ENCODE results near the gene LAMA5. TPM values are rescaled to one million over a fixed set of nuclear protein-coding genes. Genes with fewer than 3 reads are reported as not detected.

LAMA5 gene
- total and polyA plus RNA-seq, 2 experiments from 2014 or later: 201 to 298 TPM

DNA sequence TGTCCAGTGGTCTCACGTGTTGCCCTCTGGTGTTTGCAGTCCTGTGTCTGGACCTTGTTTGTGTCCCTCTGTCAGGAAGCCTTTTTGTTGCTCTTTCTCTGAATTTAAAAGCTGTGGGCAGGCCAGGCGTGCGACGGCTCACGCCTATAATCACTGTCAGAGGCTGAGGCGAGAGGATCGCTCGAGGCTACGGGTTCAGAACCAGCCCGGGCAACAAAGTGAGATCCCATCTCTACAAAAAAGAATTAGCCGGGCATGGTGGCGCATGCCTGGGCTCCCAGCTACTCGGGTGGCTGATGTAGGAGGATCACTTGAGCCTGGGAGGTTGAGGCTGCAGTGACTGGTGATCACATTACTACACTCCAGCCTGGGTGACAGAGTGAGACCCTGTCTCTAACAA lies 100.3 kb downstream of the LAMA5 start:
- no peak for ATAC-seq
- Histone ChIP-seq H3K79me2 (replicated peaks; ENCODE audit: insufficient read depth) (no peaks in the 10 kb centered on the region), H3K36me3 (ENCODE audit: insufficient read depth) (peaks cover 16% of the 10 kb centered on the region), H3K9me2 (ENCODE audit: insufficient read depth) (no peaks in the 10 kb centered on the region), H3K27ac (ENCODE audit: low read depth) (no peak overlapping the region; the same call in 1 of the 2 replicates), H3F3A (replicated peaks; ENCODE audit: low read depth) (no peaks in the 10 kb centered on the region), H3K27me3 (ENCODE audit: insufficient read depth) (no peaks in the 10 kb centered on the region), H2AFZ (no peak overlapping the region), H4K20me1 (replicated peaks; ENCODE audit: insufficient read depth) (no peaks in the 10 kb centered on the region; the same call in 1 of the 2 replicates), H3K4me2 (no peak overlapping the region), H3K4me1 (ENCODE audit: insufficient read depth) (no peaks in the 10 kb centered on the region), H3K4me3 (no peak overlapping the region)
- no peak overlapping the region for H3K4me3 Mint-ChIP-seq
- no peak overlapping the region for H3K27ac Mint-ChIP-seq
- peaks cover 13% of the 10 kb centered on the region; the same call in 2 of the 3 replicates for H3K9me3 Mint-ChIP-seq
- no peak for TF ChIP-seq EZH2 (IDR thresholded peaks at IDR 0.05; ENCODE audit: low read depth, unreplicated experiment)
- TF ChIP-seq ETS1 (IDR thresholded peaks at IDR 0.05): no peak
- TF ChIP-seq POLR2AphosphoS5 (IDR thresholded peaks at IDR 0.05; ENCODE audit: low read depth): no peak
- TF ChIP-seq, protein P1, sequence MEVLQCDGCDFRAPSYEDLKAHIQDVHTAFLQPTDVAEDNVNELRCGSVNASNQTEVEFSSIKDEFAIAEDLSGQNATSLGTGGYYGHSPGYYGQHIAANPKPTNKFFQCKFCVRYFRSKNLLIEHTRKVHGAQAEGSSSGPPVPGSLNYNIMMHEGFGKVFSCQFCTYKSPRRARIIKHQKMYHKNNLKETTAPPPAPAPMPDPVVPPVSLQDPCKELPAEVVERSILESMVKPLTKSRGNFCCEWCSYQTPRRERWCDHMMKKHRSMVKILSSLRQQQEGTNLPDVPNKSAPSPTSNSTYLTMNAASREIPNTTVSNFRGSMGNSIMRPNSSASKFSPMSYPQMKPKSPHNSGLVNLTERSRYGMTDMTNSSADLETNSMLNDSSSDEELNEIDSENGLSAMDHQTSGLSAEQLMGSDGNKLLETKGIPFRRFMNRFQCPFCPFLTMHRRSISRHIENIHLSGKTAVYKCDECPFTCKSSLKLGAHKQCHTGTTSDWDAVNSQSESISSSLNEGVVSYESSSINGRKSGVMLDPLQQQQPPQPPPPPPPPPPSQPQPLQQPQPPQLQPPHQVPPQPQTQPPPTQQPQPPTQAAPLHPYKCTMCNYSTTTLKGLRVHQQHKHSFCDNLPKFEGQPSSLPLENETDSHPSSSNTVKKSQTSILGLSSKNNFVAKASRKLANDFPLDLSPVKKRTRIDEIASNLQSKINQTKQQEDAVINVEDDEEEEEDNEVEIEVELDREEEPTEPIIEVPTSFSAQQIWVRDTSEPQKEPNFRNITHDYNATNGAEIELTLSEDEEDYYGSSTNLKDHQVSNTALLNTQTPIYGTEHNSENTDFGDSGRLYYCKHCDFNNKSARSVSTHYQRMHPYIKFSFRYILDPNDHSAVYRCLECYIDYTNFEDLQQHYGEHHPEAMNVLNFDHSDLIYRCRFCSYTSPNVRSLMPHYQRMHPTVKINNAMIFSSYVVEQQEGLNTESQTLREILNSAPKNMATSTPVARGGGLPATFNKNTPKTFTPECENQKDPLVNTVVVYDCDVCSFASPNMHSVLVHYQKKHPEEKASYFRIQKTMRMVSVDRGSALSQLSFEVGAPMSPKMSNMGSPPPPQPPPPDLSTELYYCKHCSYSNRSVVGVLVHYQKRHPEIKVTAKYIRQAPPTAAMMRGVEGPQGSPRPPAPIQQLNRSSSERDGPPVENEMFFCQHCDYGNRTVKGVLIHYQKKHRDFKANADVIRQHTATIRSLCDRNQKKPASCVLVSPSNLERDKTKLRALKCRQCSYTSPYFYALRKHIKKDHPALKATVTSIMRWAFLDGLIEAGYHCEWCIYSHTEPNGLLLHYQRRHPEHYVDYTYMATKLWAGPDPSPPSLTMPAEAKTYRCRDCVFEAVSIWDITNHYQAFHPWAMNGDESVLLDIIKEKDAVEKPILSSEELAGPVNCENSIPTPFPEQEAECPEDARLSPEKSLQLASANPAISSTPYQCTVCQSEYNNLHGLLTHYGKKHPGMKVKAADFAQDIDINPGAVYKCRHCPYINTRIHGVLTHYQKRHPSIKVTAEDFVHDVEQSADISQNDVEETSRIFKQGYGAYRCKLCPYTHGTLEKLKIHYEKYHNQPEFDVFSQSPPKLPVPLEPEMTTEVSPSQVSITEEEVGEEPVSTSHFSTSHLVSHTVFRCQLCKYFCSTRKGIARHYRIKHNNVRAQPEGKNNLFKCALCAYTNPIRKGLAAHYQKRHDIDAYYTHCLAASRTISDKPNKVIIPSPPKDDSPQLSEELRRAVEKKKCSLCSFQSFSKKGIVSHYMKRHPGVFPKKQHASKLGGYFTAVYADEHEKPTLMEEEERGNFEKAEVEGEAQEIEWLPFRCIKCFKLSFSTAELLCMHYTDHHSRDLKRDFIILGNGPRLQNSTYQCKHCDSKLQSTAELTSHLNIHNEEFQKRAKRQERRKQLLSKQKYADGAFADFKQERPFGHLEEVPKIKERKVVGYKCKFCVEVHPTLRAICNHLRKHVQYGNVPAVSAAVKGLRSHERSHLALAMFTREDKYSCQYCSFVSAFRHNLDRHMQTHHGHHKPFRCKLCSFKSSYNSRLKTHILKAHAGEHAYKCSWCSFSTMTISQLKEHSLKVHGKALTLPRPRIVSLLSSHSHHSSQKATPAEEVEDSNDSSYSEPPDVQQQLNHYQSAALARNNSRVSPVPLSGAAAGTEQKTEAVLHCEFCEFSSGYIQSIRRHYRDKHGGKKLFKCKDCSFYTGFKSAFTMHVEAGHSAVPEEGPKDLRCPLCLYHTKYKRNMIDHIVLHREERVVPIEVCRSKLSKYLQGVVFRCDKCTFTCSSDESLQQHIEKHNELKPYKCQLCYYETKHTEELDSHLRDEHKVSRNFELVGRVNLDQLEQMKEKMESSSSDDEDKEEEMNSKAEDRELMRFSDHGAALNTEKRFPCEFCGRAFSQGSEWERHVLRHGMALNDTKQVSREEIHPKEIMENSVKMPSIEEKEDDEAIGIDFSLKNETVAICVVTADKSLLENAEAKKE (CRISPR knock-in tag; IDR thresholded peaks at IDR 0.05): no peak
- TF ChIP-seq EZH2phosphoT487 (IDR thresholded peaks at IDR 0.05; ENCODE audit: unreplicated experiment): no peak
- TF ChIP-seq, protein P2, sequence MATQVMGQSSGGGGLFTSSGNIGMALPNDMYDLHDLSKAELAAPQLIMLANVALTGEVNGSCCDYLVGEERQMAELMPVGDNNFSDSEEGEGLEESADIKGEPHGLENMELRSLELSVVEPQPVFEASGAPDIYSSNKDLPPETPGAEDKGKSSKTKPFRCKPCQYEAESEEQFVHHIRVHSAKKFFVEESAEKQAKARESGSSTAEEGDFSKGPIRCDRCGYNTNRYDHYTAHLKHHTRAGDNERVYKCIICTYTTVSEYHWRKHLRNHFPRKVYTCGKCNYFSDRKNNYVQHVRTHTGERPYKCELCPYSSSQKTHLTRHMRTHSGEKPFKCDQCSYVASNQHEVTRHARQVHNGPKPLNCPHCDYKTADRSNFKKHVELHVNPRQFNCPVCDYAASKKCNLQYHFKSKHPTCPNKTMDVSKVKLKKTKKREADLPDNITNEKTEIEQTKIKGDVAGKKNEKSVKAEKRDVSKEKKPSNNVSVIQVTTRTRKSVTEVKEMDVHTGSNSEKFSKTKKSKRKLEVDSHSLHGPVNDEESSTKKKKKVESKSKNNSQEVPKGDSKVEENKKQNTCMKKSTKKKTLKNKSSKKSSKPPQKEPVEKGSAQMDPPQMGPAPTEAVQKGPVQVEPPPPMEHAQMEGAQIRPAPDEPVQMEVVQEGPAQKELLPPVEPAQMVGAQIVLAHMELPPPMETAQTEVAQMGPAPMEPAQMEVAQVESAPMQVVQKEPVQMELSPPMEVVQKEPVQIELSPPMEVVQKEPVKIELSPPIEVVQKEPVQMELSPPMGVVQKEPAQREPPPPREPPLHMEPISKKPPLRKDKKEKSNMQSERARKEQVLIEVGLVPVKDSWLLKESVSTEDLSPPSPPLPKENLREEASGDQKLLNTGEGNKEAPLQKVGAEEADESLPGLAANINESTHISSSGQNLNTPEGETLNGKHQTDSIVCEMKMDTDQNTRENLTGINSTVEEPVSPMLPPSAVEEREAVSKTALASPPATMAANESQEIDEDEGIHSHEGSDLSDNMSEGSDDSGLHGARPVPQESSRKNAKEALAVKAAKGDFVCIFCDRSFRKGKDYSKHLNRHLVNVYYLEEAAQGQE (IDR thresholded peaks at IDR 0.05; ENCODE audit: unreplicated experiment): no peak
- TF ChIP-seq STAT1 (IDR thresholded peaks at IDR 0.05; ENCODE audit: unreplicated experiment): no peak
- TF ChIP-seq ZNF331 (CRISPR knock-in tag; IDR thresholded peaks at IDR 0.05; ENCODE audit: low read depth): no peak
- TF ChIP-seq JUNB (IDR thresholded peaks at IDR 0.05; ENCODE audit: unreplicated experiment): no peak
- TF ChIP-seq ZNF114 (CRISPR knock-in tag; IDR thresholded peaks at IDR 0.05): no peak
- TF ChIP-seq, protein P3, sequence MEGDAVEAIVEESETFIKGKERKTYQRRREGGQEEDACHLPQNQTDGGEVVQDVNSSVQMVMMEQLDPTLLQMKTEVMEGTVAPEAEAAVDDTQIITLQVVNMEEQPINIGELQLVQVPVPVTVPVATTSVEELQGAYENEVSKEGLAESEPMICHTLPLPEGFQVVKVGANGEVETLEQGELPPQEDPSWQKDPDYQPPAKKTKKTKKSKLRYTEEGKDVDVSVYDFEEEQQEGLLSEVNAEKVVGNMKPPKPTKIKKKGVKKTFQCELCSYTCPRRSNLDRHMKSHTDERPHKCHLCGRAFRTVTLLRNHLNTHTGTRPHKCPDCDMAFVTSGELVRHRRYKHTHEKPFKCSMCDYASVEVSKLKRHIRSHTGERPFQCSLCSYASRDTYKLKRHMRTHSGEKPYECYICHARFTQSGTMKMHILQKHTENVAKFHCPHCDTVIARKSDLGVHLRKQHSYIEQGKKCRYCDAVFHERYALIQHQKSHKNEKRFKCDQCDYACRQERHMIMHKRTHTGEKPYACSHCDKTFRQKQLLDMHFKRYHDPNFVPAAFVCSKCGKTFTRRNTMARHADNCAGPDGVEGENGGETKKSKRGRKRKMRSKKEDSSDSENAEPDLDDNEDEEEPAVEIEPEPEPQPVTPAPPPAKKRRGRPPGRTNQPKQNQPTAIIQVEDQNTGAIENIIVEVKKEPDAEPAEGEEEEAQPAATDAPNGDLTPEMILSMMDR (conservative IDR thresholded peaks at IDR 0.05; ENCODE audit: low read depth in 2 of 2): no peak
- TF ChIP-seq NANOG (IDR thresholded peaks at IDR 0.05; ENCODE audit: borderline replicate concordance): no peak
- TF ChIP-seq CREB1 (CRISPR knock-in tag; IDR thresholded peaks at IDR 0.05; ENCODE audit: low read depth): no peak
- H3K36me3 Mint-ChIP-seq (ENCODE audit: low read depth): peaks cover 52% of the 10 kb centered on the region
- peaks cover 3% of the 10 kb centered on the region; the same call in 1 of the 3 replicates for H3K4me1 Mint-ChIP-seq
- DNase-seq (ENCODE audit: low spot score): no peak
- peaks cover 2% of the 10 kb centered on the region for H3K27me3 Mint-ChIP-seq (ENCODE audit: insufficient read depth, low read depth, poor library complexity)

Measured in GM23338 (cell line).